CD4-positive, alpha-beta memory T cell (primary cell): ENCODE data around the gene UTP20. TPM values are rescaled to one million over a fixed set of nuclear protein-coding genes. Genes with fewer than 3 reads are reported as not detected.

Experiments used
- CTCF ChIA-PET: fragments of 350-600 bp; sonication (Branson Sonifier 250); formaldehyde crosslinking; loops from one replicate; lab custom pipeline; 2021; ENCODE audit warnings: inconsistent platforms; ENCODE audit not compliant: partially characterized antibody; lab: Charles Lee
- POLR2A ChIA-PET: fragments of 350-600 bp; sonication (Branson Sonifier 250); formaldehyde crosslinking; loops from one replicate; lab custom pipeline; 2021; ENCODE audit not compliant: partially characterized antibody; lab: Charles Lee
- DNase-seq, 5 donors: peaks; one replicate each; pipeline versions ENCODE4 v3.0.0 to v3.0.0-alpha.2; 2020 to 2022; ENCODE audit warnings: mixed read lengths in 1 of 5
- H3K27ac ChIP-seq: one replicate; pipeline ENCODE4 v1.7.0; 2013; ENCODE audit warnings: low read depth, low read length
- H3K27me3 ChIP-seq: 2 replicates; pipeline ENCODE4 v1.7.0; 2013; ENCODE audit warnings: mild to moderate bottlenecking, low read length, moderate library complexity; ENCODE audit not compliant: insufficient read depth
- H3K36me3 ChIP-seq: 2 replicates; pipeline ENCODE4 v1.7.0; 2013; ENCODE audit warnings: mild to moderate bottlenecking, low read length, moderate library complexity; ENCODE audit not compliant: insufficient read depth
- H3K4me1 ChIP-seq: 2 replicates; pipeline ENCODE4 v1.7.0; 2013; ENCODE audit warnings: mild to moderate bottlenecking, low read length, moderate library complexity; ENCODE audit not compliant: insufficient read depth
- H3K4me3 ChIP-seq, 2 donors: one replicate each; pipeline ENCODE4 v1.7.0; 2013; ENCODE audit warnings: low read length in 2 of 2, mild to moderate bottlenecking in 1 of 2
- H3K9me3 ChIP-seq, 2 donors: one replicate each; pipeline ENCODE4 v1.7.0; 2013; ENCODE audit warnings: low read length in 2 of 2, control low read depth in 1 of 2; ENCODE audit not compliant: control insufficient read depth in 1 of 2
- H3K27ac Mint-ChIP-seq, 7 donors: one replicate each; pipeline ENCODE4 v1.8.0; 2020 to 2021; ENCODE audit warnings: mixed read lengths in 7 of 7, mild to moderate bottlenecking in 6 of 7, inconsistent platforms in 3 of 7, moderate library complexity in 3 of 7
- H3K27me3 Mint-ChIP-seq, 2 donors: one replicate each; pipeline ENCODE4 v1.8.0; 2020 to 2021; ENCODE audit warnings: mixed read lengths in 2 of 2
- H3K36me3 Mint-ChIP-seq, 2 donors: one replicate each; pipeline ENCODE4 v1.8.0; 2020 to 2021; ENCODE audit warnings: mixed read lengths in 2 of 2, inconsistent platforms in 1 of 2, mild to moderate bottlenecking in 1 of 2
- H3K4me1 Mint-ChIP-seq, 4 donors: one replicate each; pipeline ENCODE4 v1.8.0; 2020 to 2021; ENCODE audit warnings: mixed read lengths in 4 of 4, mild to moderate bottlenecking in 1 of 4
- H3K4me3 Mint-ChIP-seq, 8 donors: one replicate each; pipeline ENCODE4 v1.8.0; 2020 to 2021; ENCODE audit warnings: mixed read lengths in 8 of 8, mild to moderate bottlenecking in 7 of 8, moderate library complexity in 6 of 8, inconsistent platforms in 3 of 8
- H3K9me3 Mint-ChIP-seq, 8 donors: one replicate each; pipeline ENCODE4 v1.8.0; 2020 to 2021; ENCODE audit warnings: mixed read lengths in 8 of 8, mild to moderate bottlenecking in 5 of 8, inconsistent platforms in 3 of 8, moderate library complexity in 1 of 8
- intact Hi-C: fragments of 100-400 bp; cut with micrococcal nuclease; formaldehyde crosslinking; loops from one replicate; pipeline ENCODE4 v1.15.1; 2023
- polyA plus RNA-seq, 2 donors: library from polyadenylated mRNA; unstranded; fragments of 300-500 nt; fragmentation: Illumina TruSeq; gene quantifications; one replicate each; pipeline ENCODE4 v1.2.3, GENCODE V29; 2021
- total RNA-seq, 2 experiments: library from RNA; stranded (reverse); gene quantifications; one replicate each; pipeline ENCODE4 v1.2.3, GENCODE V29; 2021

Gene UTP20
- total and polyA plus RNA-seq, 4 experiments from 2014 or later: 3.3 to 14.9 (median 10.6) TPM

GRCh38 chr12:101243616-101244015, 36.3 kb upstream of the UTP20 start:
- H3K27me3 ChIP-seq: no peaks in the 10 kb centered on the region
- no peak overlapping the region for H3K4me3 ChIP-seq
- H3K9me3 ChIP-seq: no peaks in the 10 kb centered on the region
- intact Hi-C loops: no loop called here
- CTCF ChIA-PET: no interaction called here
- Mint-ChIP-seq H3K36me3 (peaks cover 0 to under 1% of the 10 kb centered on the region in 2 donors), H3K4me3 (no peak overlapping the region), H3K27me3 (peaks cover 1 to 4% of the 10 kb centered on the region in 2 donors), H3K27ac (no peak overlapping the region), H3K4me1 (no peaks in the 10 kb centered on the region), H3K9me3 (peaks cover 0 to 3% (median under 1%) of the 10 kb centered on the region in 8 donors)
- H3K4me1 ChIP-seq: no peaks in the 10 kb centered on the region
- H3K27ac ChIP-seq: no peak overlapping the region
- POLR2A ChIA-PET: no interaction called here
- H3K36me3 ChIP-seq: no peaks in the 10 kb centered on the region
- DNase-seq: no peak

- H3K4me1 ChIP-seq: no peaks in the 10 kb centered on the region
- no peak overlapping the region for H3K4me3 ChIP-seq
- no peak overlapping the region for H3K4me3 Mint-ChIP-seq
- H3K27ac ChIP-seq: no peak overlapping the region
- intact Hi-C loops: no loop called here
- H3K27me3 Mint-ChIP-seq: peaks cover 3 to 11% of the 10 kb centered on the region in 2 donors
- DNase-seq: no peak
- H3K36me3 ChIP-seq: no peaks in the 10 kb centered on the region
- no peaks in the 10 kb centered on the region for H3K9me3 ChIP-seq
- H3K9me3 Mint-ChIP-seq: peaks cover 0 to 9% (median under 1%) of the 10 kb centered on the region in 8 donors
- CTCF ChIA-PET: no interaction called here
- H3K27ac Mint-ChIP-seq: no peak overlapping the region
- POLR2A ChIA-PET: no interaction called here
- no peaks in the 10 kb centered on the region for H3K36me3 Mint-ChIP-seq
- H3K27me3 ChIP-seq: no peaks in the 10 kb centered on the region
- H3K4me1 Mint-ChIP-seq: no peaks in the 10 kb centered on the region
Measured at GRCh38 chr12:101256266-101256665, 23.6 kb upstream of the UTP20 start.

GRCh38 chr12:101257357-101257756, 22.5 kb upstream of the UTP20 start:
- ChIA-PET POLR2A (no interaction called here), CTCF (no interaction called here)
- Histone ChIP-seq H3K36me3 (no peaks in the 10 kb centered on the region), H3K4me3 (no peak overlapping the region), H3K4me1 (no peaks in the 10 kb centered on the region), H3K27ac (no peak overlapping the region), H3K27me3 (no peaks in the 10 kb centered on the region), H3K9me3 (no peaks in the 10 kb centered on the region)
- no peak overlapping the region for H3K4me3 Mint-ChIP-seq
- H3K27ac Mint-ChIP-seq: no peak overlapping the region
- intact Hi-C loops: no loop called here
- H3K9me3 Mint-ChIP-seq: peaks cover 0 to 9% (median under 1%) of the 10 kb centered on the region in 8 donors
- H3K36me3 Mint-ChIP-seq: no peaks in the 10 kb centered on the region
- H3K4me1 Mint-ChIP-seq: no peaks in the 10 kb centered on the region
- DNase-seq: no peak
- peaks cover 3 to 11% of the 10 kb centered on the region in 2 donors for H3K27me3 Mint-ChIP-seq

GRCh38 chr12:101267111-101267510, 12.8 kb upstream of the UTP20 start:
- CTCF ChIA-PET: interaction anchor here (1.1 kb wide), 1 partner anchor 11 kb away, joined by 3 read pairs; no protein-coding TSS in a partner anchor

GRCh38 chr12:101276433-101276832, 3.5 kb upstream of the UTP20 start:
- Mint-ChIP-seq H3K4me3 (no peak overlapping the region), H3K27me3 (peaks cover 9 to 12% of the 10 kb centered on the region in 2 donors), H3K27ac (no peak overlapping the region), H3K4me1 (peaks cover 3 to 13% (median 7%) of the 10 kb centered on the region in 4 donors), H3K36me3 (peaks cover 0 to 7% of the 10 kb centered on the region in 2 donors), H3K9me3 (no peaks in the 10 kb centered on the region)
- H3K4me3 ChIP-seq: no peak overlapping the region
- no peaks in the 10 kb centered on the region for H3K9me3 ChIP-seq
- ChIA-PET CTCF (no interaction called here), POLR2A (no interaction called here)
- no peak for DNase-seq
- H3K4me1 ChIP-seq: peaks cover 7% of the 10 kb centered on the region
- H3K27ac ChIP-seq: no peak overlapping the region
- peaks cover 6% of the 10 kb centered on the region for H3K27me3 ChIP-seq
- H3K36me3 ChIP-seq: no peaks in the 10 kb centered on the region
- intact Hi-C loops: loop anchor here (5.0 kb wide), 1 partner anchor 1134 kb away; the partner anchor contains the start of gene BLTP3B

More at GRCh38 chr12:101267111-101267510, 12.8 kb upstream of the UTP20 start:
- Histone ChIP-seq H3K27ac (no peak overlapping the region), H3K4me3 (no peak overlapping the region), H3K4me1 (no peaks in the 10 kb centered on the region), H3K27me3 (no peaks in the 10 kb centered on the region), H3K9me3 (no peaks in the 10 kb centered on the region), H3K36me3 (no peaks in the 10 kb centered on the region)
- intact Hi-C loops: no loop called here
- H3K9me3 Mint-ChIP-seq: peaks cover 0 to 5% (median 1%) of the 10 kb centered on the region in 8 donors
- no peak overlapping the region for H3K4me3 Mint-ChIP-seq
- POLR2A ChIA-PET: no interaction called here
- no peak overlapping the region for H3K27ac Mint-ChIP-seq
- DNase-seq: no peak
- H3K4me1 Mint-ChIP-seq: no peaks in the 10 kb centered on the region
- H3K36me3 Mint-ChIP-seq: no peaks in the 10 kb centered on the region
- peaks cover 22 to 31% of the 10 kb centered on the region in 2 donors for H3K27me3 Mint-ChIP-seq

GRCh38 chr12:101277443-101277842, 2.5 kb upstream of the UTP20 start:
- Histone ChIP-seq H3K27me3 (peaks cover 6% of the 10 kb centered on the region), H3K4me3 (no peak overlapping the region), H3K27ac (no peak overlapping the region), H3K36me3 (peaks cover 4% of the 10 kb centered on the region), H3K9me3 (no peaks in the 10 kb centered on the region), H3K4me1 (peaks cover 7% of the 10 kb centered on the region)
- Mint-ChIP-seq H3K9me3 (no peaks in the 10 kb centered on the region), H3K27ac (no peak overlapping the region), H3K4me3 (no peak overlapping the region), H3K27me3 (peaks cover 3 to 9% of the 10 kb centered on the region in 2 donors), H3K4me1 (peaks cover 5 to 20% (median 13%) of the 10 kb centered on the region in 4 donors), H3K36me3 (peaks cover 4 to 12% of the 10 kb centered on the region in 2 donors)
- CTCF ChIA-PET: interaction anchor here (0.6 to 1.5 kb wide), 3 partner anchors 10 to 19 kb away, joined by 3 read pairs; no protein-coding TSS in a partner anchor
- POLR2A ChIA-PET: no interaction called here
- intact Hi-C loops: loop anchor here (5.0 kb wide), 1 partner anchor 1135 kb away; the partner anchor contains the start of gene BLTP3B
- DNase-seq: no peak

- ChIA-PET CTCF (no interaction called here), POLR2A (no interaction called here)
- no peaks in the 10 kb centered on the region for H3K27me3 ChIP-seq
- H3K27ac ChIP-seq: no peak overlapping the region
- no peak for DNase-seq
- Mint-ChIP-seq H3K36me3 (peaks cover 48 to 67% of the 10 kb centered on the region in 2 donors), H3K4me1 (peaks cover 0 to 8% (median 5%) of the 10 kb centered on the region in 4 donors), H3K9me3 (peaks cover 0 to 2% (median 0%) of the 10 kb centered on the region in 8 donors), H3K27me3 (no peaks in the 10 kb centered on the region), H3K27ac (no peak overlapping the region), H3K4me3 (no peak overlapping the region)
- H3K4me1 ChIP-seq: no peaks in the 10 kb centered on the region
- H3K9me3 ChIP-seq: no peaks in the 10 kb centered on the region
- intact Hi-C loops: no loop called here
- peaks cover 36% of the 10 kb centered on the region for H3K36me3 ChIP-seq
- H3K4me3 ChIP-seq: no peak overlapping the region
Measured at GRCh38 chr12:101287357-101287756, 7.5 kb downstream of the UTP20 start.
